AG04450 (cell line): Measurements from ENCODE around the gene ANO6. TPM values are rescaled to one million over a fixed set of nuclear protein-coding genes. Genes with fewer than 3 reads are reported as not detected.
"Not testable (repeated sequence)": the region's sequence is repeated elsewhere in the genome, so short reads cannot be mapped to it uniquely, and the experiment has no call there.

Source experiments
- CTCF ChIA-PET: fragments of 300-600, 350-600 bp; formaldehyde crosslinking; extraction: SDS; loops from one replicate; lab custom pipeline; 2022; ENCODE audit warnings: antibody characterized with exemption, inconsistent platforms; lab: Charles Lee
- POLR2A ChIA-PET: fragments of 350-600 bp; formaldehyde crosslinking; extraction: SDS; loops from one replicate; lab custom pipeline; 2021; ENCODE audit warnings: antibody characterized with exemption, inconsistent platforms; lab: Yijun Ruan, JAX
- DNase-seq: peaks from one replicate; pipeline ENCODE4 v3.0.0-alpha.2; 2011; ENCODE audit warnings: low read depth, low spot score
- H3K27ac ChIP-seq: one replicate; pipeline ENCODE4 v1.5.1; 2012; ENCODE audit warnings: low read depth, low read length, control low read depth
- H3K27me3 ChIP-seq: one replicate; pipeline ENCODE4 v1.6.0; 2012; ENCODE audit warnings: low read length; ENCODE audit not compliant: control insufficient read depth, insufficient read depth
- H3K4me3 ChIP-seq: 2 replicates; pipeline ENCODE4 v1.5.1; 2011; ENCODE audit warnings: mild to moderate bottlenecking, low read depth, low read length, control low read depth
- H3K9me3 ChIP-seq: 2 replicates; pipeline ENCODE4 v1.5.1; 2012; ENCODE audit warnings: low read length; ENCODE audit not compliant: control insufficient read depth, insufficient read depth
- CTCF ChIP-seq: IDR thresholded peaks from 2 replicates; pipeline ENCODE4 v1.5.1; 2011; ENCODE audit warnings: low read depth, low read length, control low read depth, inconsistent platforms
- polyA plus RNA-seq: library from polyadenylated mRNA; depleted of rRNA; stranded (reverse); fragments of >200 nt; gene quantifications from 2 replicates; pipeline ENCODE4 v1.2.3, GENCODE V29; 2011

Gene ANO6
- polyA plus RNA-seq, 1 experiment = 51.9 TPM

- Histone ChIP-seq H3K27me3 (no peaks in the 10 kb centered on the region), H3K27ac (peak overlapping the region; percentile 76), H3K9me3 (no peaks in the 10 kb centered on the region; the same call in 1 of the 2 replicates), H3K4me3 (no peak overlapping the region)
- no peak for DNase-seq
- ChIA-PET POLR2A (interaction anchor here (1.2 kb wide), 1 partner anchor 25 kb away, joined by 3 read pairs; no protein-coding TSS in a partner anchor), CTCF (interaction anchor here (1.0 to 1.4 kb wide), 3 partner anchors 9 to 43 kb away, joined by 3 to 8 read pairs (median 3); no protein-coding TSS in a partner anchor)
- TF ChIP-seq CTCF = no peak
These were observed 44.4 kb downstream of the ANO6 start for GRCh38 chr12:45260104-45260815.

GRCh38 chr12:45260854-45261253, 45.0 kb downstream of the ANO6 start:
- Histone ChIP-seq H3K9me3 (no peaks in the 10 kb centered on the region), H3K4me3 (no peak overlapping the region), H3K27ac (no peak overlapping the region), H3K27me3 (no peaks in the 10 kb centered on the region)
- no peak for TF ChIP-seq CTCF
- ChIA-PET CTCF (interaction anchor here (1.2 kb wide), 1 partner anchor 24 kb away, joined by 3 read pairs; no protein-coding TSS in a partner anchor), POLR2A (no interaction called here)
- no peak for DNase-seq

GRCh38 chr12:45262185-45262584, 46.3 kb downstream of the ANO6 start:
- POLR2A ChIA-PET, DNase-seq, H3K27ac ChIP-seq, H3K27me3 ChIP-seq, H3K9me3 ChIP-seq, H3K4me3 ChIP-seq: not testable (repeated sequence)
- CTCF ChIA-PET = interaction anchor here (0.6 kb wide), 1 partner anchor 271 kb away, joined by 3 read pairs; no protein-coding TSS in a partner anchor

GRCh38 chr12:45263587-45263986, 47.7 kb downstream of the ANO6 start:
- H3K9me3 ChIP-seq = no peaks in the 10 kb centered on the region
- ChIA-PET CTCF (no interaction called here), POLR2A (no interaction called here)
- H3K27ac ChIP-seq = no peak overlapping the region
- DNase-seq = no peak
- H3K27me3 ChIP-seq = no peaks in the 10 kb centered on the region
- TF ChIP-seq CTCF = no peak
- no peak overlapping the region for H3K4me3 ChIP-seq

- Histone ChIP-seq H3K27me3 (no peaks in the 10 kb centered on the region), H3K9me3 (no peaks in the 10 kb centered on the region), H3K4me3 (peak overlapping the region; percentile 15; the same call in 1 of the 2 replicates), H3K27ac (peak overlapping the region; percentile 55)
- ChIA-PET CTCF (interaction anchor here (0.6 to 2.6 kb wide), 20 partner anchors 9 to 124 kb away, joined by 3 to 34 read pairs (median 4); partner anchors contain the start of gene ANO6), POLR2A (interaction anchor here (1.2 to 1.3 kb wide), 2 partner anchors 53 to 68 kb away, joined by 4 read pairs; partner anchors contain the start of gene ANO6)
- TF ChIP-seq CTCF = peak; percentile 58
- DNase-seq = peak; percentile 61
These were observed 52.9 kb downstream of the ANO6 start for GRCh38 chr12:45268672-45269411.
